ENCODE results near the gene NCBP2L.

DNA sequence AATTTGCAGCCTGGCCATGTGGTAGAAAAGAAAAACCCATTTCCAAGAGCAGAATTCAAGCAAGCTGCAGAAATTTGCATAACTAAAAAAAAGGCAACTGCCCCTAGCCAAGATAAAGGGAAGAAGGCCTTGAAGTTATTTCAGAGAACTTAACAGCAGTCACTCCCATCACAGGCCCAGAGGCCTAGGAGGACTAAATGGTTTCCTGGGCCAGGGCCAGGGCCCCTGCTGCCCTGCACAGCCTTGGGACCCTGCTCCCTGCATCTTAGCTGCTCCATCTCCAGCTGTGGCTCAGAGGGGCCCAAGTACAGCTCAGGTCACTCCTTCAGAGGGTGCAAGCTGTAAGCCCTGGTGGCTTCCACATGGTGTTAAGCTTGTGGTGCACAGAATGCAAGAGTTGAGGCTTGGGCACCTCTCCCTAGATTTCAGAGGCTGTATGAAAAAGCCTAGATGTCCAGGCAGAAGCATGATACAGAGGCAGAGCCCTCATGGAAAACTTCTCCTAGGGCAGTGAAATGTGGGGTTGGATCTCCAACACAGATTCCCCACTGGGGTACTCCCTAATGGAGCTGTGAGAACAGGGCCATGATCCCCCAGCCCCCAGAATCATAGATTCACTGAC, 41.5 kb downstream of the NCBP2L start:
- TF ChIP-seq, protein P1, sequence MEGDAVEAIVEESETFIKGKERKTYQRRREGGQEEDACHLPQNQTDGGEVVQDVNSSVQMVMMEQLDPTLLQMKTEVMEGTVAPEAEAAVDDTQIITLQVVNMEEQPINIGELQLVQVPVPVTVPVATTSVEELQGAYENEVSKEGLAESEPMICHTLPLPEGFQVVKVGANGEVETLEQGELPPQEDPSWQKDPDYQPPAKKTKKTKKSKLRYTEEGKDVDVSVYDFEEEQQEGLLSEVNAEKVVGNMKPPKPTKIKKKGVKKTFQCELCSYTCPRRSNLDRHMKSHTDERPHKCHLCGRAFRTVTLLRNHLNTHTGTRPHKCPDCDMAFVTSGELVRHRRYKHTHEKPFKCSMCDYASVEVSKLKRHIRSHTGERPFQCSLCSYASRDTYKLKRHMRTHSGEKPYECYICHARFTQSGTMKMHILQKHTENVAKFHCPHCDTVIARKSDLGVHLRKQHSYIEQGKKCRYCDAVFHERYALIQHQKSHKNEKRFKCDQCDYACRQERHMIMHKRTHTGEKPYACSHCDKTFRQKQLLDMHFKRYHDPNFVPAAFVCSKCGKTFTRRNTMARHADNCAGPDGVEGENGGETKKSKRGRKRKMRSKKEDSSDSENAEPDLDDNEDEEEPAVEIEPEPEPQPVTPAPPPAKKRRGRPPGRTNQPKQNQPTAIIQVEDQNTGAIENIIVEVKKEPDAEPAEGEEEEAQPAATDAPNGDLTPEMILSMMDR (conservative IDR thresholded peaks at IDR 0.05; ENCODE audit: low read depth, low read length) = no peak
- no peak for TF ChIP-seq EZH2 (IDR thresholded peaks at IDR 0.05; ENCODE audit: low read length, unreplicated experiment)
- no peak for TF ChIP-seq EZH2phosphoT487 (IDR thresholded peaks at IDR 0.05; ENCODE audit: borderline replicate concordance, low read length)

Data from PC-3 (cell line).